Aortic smooth muscle cell (primary cell): ENCODE measurements around the gene ZNF462. TPM values are rescaled to one million over a fixed set of nuclear protein-coding genes. Genes with fewer than 3 reads are reported as not detected.

ENCODE experiments used
- total RNA-seq: library from RNA; depleted of rRNA; stranded (reverse); fragments of >200 nt; gene quantifications from 2 replicates; pipeline ENCODE4 v1.2.3, GENCODE V29; 2014

ZNF462 gene
- total RNA-seq = 5.2 and 8.1 TPM in 2 replicates

GRCh38 chr9:106862821-106863720 is at the start of gene ZNF462:
ZNF462 (plus strand) TSS chr9:106863166; CDS start chr9:106923384, 60,218 bp downstream.

